ENCODE data around the gene SRPK1.

SRPK1 gene

DNA sequence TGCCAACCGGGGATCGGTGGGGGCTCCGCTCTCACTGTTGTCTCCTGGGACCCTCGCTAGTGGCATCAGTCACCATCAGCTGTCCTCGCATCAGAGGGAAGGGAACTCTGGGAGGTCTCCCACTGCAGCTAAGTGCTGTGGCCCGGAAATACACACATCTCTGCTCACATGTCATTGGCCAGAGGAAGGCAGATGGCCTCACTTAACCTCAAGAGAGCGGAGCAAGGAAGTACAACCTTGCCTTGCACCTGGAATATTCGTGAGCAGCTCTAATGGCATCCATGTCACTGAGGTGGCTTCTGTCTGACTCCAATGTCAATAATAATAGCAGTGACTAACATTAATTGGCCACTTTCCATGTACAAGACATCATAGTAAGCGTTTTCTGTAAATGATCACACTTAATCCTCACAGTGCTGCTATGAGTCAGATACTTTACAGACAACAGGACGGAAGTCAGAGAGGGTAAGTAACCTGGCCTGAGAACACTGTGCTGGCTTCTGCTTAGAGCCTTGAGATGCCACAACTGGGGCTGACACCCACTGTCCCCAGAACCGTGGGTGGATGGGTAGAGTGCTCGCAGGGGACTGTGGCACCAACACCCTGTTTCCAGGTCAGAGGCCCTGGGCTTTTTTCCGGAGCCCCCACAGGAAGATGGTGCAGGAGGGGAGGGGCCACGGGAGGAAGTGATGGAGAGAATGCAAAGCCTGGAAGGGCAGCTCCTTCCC is 109.8 kb downstream of the SRPK1 start:
- DNase-seq = peak; percentile 60

- no peak for DNase-seq
Observed at GRCh38 chr6:35809809-35810208, 111.1 kb downstream of the SRPK1 start.

GRCh38 chr6:35808688-35809087 is 112.2 kb downstream of the SRPK1 start:
- no peak for DNase-seq

DNA sequence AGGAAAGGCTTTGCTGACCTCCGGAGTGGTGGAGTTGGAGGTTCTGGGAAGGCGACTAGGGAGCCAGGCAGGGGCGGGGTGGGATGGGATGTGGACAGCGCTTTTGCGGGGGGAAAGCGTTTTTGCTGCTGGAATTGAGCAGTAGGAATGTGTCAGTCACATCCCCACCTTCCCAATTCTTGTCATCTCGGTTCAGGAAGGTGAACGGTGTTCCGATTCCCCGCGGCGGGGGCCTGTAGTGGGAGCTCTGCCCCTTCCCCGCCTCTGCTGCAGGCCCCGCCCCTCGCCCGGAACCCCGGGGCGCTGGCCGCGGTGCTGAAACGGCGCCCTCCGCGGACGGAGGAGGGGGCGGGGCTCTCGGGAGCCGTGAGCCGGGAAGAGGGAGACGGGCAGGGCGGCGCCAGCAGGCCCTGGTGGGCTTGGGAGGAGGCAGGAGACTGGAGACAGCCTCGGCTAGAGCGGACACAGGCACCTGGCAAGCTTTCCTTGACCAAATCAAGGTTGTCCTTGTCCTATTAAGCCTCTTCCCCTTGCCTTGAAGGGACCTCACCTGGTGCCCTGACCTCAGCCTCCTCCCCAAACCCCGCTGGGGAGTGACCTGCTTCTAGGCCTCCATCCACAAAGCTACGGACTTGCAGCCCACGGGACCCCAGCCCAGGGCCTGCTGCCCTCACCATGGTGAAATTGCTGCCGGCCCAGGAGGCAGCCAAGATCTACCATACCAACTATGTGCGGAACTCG is 115.7 kb downstream of the SRPK1 start, which contains the start of gene LHFPL5:
Gene LHFPL5, plus strand, starts transcription at position 357 of the 741 bp plus-strand sequence. Its CDS starts 319 bp downstream, at position 676.
- DNase-seq = peak; percentile 41

DNA sequence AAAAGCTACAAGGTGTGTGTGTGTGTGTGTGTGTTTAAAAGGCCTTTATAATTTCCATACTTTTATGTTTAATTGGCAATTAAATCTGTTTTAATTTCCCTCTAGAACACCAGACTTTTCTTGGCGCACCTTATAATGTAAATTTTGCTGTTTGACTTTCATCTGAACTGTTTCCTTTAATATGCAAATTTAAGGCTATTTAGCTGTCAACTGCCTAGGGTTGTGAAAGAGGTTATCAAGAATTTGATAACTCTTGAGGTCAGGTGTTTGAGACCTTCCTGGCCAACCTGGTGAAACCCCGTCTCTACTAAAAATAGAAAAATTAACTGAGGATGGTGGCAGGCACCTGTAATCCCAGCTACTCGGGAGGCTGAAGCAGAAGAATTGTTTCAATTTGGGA is 119.8 kb downstream of the SRPK1 start:
- DNase-seq = no peak

- DNase-seq = no peak
Observed at GRCh38 chr6:35798706-35799105, 122.2 kb downstream of the SRPK1 start.

DNA sequence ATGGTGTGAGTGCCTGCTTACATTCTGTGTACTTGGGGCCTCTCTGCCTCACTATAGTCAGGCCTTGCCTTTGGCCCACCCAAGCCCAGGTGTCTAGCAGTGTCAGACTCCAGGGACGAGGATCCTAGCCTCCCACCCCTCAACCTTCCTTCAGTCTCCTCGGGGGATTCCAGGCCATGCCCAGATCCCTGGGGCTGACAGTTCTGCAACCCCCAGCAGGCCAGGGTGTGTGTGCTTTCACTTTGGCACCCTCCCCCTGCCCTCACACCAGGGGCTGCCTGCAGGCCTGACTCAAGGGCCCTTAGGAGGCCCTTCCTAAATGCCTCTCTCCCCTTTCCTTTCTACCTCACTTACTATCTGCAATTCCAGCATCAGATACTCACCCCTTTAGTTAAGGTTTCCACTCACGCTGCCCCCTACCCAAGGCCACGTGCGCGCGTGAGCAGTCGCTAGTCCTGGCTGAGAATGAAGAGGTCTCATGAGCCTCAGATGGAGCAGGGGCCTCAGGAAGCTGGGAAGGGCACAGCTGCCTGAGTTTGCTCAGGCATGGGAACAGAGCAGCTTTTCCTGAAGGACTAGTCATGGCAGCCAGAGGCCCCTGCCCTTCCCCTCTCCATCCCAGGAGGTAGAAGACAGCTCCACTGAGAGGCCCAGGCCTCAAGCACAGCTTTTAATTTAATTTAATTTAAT is 122.9 kb downstream of the SRPK1 start:
- no peak for DNase-seq

- DNase-seq = no peak
Observed at GRCh38 chr6:35796236-35796635, 124.7 kb downstream of the SRPK1 start.

DNA sequence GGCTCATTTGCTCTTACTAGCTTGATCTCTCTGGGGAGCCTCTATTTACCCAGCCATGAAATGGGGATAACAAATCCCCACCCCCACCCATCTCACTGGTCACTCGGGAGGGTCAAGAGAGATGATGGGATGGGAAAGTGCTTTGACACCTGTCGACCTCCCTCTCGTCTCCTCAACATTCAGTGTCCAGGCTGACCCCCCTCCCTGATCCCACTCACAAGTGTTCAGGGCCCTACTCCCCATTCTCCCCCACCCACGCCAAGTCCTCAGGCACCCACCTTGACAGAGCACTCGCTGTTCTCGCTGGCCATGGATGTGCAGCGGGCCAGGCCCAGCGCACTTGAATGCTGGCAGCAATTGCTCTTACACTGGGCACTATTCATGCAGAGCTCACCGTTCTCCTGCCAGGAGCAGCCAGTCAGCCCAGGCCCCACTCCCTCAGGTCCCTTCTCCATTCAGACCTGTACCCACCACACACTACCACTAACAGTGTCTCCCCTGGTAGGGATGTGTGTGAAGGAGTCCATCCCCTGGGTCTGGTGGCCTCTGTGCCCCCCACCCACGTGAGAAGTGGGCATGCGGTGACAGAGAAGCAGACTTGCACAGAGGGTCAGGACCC is 125.3 kb downstream of the SRPK1 start:
- no peak for DNase-seq

- no peak for DNase-seq
Observed at GRCh38 chr6:35794536-35795452, 126.1 kb downstream of the SRPK1 start.

DNA sequence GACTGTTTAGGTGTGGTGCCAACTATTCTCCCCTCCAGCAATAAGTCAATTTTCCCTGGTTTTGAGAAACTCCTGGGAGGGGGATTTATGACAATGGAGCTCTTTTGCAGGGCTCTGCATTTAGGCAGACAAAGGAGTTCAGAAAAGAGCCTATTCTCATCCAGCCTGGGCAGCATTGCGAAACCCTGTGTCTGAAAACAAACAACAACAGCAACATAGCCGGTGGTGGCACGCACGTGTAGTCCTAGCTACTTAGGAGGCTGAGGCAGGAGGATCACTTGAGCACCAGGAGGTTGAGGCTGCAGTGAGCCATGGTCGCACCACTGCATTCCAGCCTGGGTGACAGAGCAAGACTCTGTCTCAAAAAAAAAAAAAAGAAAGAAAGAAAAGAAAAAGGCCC is 130.2 kb downstream of the SRPK1 start:
- DNase-seq = no peak

- no peak for DNase-seq
Observed at GRCh38 chr6:35788423-35788982, 132.4 kb downstream of the SRPK1 start.

DNA sequence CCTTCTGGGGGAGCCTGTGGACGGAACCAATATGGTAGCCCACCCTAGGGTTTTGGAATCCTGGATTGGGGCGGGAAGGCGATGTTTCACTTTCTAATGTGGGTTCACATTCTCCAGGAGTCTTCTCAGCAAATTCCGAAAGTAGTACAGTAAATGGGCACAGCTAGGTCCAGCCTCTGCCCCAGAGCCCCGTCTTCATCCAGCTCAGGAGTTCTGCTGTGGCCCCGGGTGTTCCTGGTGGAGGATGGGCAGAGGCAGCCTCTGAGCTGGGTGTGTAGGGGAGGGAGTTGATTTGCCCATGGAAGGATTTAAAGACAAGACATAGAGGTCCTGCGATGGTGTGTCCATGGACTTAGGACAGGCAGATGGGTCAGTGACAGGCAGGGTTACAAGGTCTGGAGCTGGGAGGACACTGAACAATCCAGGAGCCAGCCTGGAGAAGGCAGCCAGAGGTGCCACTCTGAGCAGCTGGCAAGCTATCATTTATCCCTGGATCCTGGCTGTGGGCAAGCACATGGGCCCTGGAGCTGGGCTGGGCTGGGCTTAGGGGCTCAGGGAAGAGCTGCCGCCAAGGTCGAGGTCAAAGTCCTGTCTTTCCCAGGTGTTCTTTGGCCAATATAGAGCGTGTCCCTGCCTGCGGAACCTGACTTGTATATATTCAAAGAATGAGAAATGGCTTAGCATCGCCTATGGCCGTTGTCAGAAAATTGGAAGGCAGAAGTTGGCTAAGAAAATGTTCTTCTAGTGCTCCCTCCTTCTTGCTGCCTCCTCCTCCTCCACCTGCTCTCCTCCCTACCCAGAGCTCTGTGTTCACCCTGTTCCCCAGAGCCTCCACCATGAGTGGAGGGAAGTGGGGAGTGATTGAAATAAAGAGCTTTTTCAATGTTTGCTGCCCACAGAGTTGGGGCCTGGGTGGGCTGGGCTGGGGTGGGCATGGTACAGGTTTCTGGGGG is 133.4 kb downstream of the SRPK1 start:
- DNase-seq = no peak

- DNase-seq = no peak
Observed at GRCh38 chr6:35786810-35787209, 134.1 kb downstream of the SRPK1 start.

- DNase-seq = no peak
Observed at GRCh38 chr6:35786272-35786671, 134.6 kb downstream of the SRPK1 start.

- DNase-seq = no peak
Observed at GRCh38 chr6:35784200-35784599, 136.7 kb downstream of the SRPK1 start.

All from fibroblast of skin of back (primary cell).